AG09319 (cell line): ENCODE measurements around the gene PRAMEF17.
"Not testable (repeated sequence)": the region's sequence is repeated elsewhere in the genome, so short reads cannot be mapped to it uniquely, and the experiment has no call there.

Experiments
- DNase-seq: peaks from one replicate; pipeline ENCODE4 v3.0.0-alpha.2; 2010; ENCODE audit warnings: low read depth; ENCODE audit errors: extremely low read depth
- TF ChIP-seq, protein P1 (sequence below): IDR thresholded peaks from 2 replicates; pipeline ENCODE4 v1.5.1; 2011; ENCODE audit warnings: low read depth, mild to moderate bottlenecking, inconsistent platforms, low read length, moderate library complexity

The PRAMEF17 gene, protein sequence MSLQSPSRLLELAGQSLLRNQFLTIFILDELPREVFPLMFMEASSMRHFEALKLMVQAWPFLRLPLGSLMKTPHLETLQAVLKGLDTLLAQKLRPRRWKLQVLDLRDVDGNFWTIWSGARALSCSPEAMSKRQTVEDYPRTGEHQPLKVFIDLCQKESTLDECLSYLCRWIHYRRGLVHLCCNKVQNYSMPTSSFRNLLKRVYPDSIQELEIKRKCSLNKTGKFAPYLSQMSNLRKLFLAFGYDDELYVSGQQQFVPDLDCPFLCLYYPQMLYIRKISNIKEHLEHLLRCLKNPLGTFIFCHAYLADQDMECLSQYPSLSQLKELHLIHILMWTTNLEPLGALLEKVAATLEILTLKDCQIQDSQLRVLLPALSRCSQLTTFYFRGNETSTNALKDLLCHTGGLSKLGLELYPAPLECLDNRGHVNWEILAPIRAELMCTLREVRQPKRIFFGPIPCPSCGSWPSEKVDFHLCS

GRCh38 chr1:13389332-13389731 is at the start of gene PRAMEF17:
Gene PRAMEF17 (plus strand): TSS chr1:13389632. CDS start chr1:13389658, 26 bp downstream.
- DNase-seq, result not testable (repeated sequence)

- not testable (repeated sequence) for DNase-seq
Observed at GRCh38 chr1:13342496-13342895, 46.9 kb upstream of the PRAMEF17 start.

GRCh38 chr1:13347034-13347433 is 42.4 kb upstream of the PRAMEF17 start, which contains the start of gene PRAMEF14:
Gene PRAMEF14 (minus strand): TSS chr1:13347134. CDS start chr1:13345314, 1,820 bp downstream.
- not testable (repeated sequence) for DNase-seq

DNA sequence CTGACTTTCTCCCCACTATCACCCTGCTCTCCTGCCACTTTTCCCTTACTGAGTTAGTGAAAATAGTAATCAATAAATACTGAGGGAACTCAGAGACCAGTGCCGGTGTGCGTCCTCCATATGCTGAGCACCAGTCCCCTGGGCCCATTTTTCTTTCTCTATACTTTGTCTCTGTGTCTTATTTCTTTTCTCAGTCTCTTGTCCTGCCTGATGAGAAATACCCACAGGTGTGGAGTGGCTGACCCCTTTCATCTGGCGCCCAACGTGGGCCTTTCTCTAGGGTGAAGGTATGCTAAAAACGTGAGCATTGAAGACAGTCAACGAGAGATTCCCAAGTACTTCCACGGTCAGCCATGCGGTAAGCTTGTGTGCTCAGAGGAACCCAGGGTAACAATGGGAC is 36.0 kb upstream of the PRAMEF17 start:
- DNase-seq, result not testable (repeated sequence)

DNA sequence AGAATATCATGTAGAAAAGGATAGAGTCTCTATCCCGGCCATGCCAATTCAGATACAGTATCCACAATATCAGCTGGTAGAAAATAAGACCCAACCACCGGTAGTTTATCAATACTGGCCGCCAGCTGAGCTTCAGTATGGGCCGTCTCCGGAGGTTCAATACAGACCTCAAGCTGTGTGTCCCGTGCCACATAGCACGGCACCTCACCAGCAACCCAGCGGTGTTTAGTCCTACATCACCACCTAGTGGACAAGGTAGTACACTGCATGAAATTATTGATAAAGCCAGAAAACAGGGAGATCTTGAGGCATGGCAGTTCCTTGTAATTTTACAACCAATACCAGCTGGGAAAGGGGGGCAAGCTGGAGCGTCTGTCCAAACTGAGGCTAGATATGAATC is 35.0 kb upstream of the PRAMEF17 start:
- DNase-seq, result not testable (repeated sequence)

- DNase-seq, result peak; percentile 0
- TF ChIP-seq, protein P1, sequence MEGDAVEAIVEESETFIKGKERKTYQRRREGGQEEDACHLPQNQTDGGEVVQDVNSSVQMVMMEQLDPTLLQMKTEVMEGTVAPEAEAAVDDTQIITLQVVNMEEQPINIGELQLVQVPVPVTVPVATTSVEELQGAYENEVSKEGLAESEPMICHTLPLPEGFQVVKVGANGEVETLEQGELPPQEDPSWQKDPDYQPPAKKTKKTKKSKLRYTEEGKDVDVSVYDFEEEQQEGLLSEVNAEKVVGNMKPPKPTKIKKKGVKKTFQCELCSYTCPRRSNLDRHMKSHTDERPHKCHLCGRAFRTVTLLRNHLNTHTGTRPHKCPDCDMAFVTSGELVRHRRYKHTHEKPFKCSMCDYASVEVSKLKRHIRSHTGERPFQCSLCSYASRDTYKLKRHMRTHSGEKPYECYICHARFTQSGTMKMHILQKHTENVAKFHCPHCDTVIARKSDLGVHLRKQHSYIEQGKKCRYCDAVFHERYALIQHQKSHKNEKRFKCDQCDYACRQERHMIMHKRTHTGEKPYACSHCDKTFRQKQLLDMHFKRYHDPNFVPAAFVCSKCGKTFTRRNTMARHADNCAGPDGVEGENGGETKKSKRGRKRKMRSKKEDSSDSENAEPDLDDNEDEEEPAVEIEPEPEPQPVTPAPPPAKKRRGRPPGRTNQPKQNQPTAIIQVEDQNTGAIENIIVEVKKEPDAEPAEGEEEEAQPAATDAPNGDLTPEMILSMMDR, result peak; percentile 27
Observed at GRCh38 chr1:13356774-13357173, 32.7 kb upstream of the PRAMEF17 start.

DNA sequence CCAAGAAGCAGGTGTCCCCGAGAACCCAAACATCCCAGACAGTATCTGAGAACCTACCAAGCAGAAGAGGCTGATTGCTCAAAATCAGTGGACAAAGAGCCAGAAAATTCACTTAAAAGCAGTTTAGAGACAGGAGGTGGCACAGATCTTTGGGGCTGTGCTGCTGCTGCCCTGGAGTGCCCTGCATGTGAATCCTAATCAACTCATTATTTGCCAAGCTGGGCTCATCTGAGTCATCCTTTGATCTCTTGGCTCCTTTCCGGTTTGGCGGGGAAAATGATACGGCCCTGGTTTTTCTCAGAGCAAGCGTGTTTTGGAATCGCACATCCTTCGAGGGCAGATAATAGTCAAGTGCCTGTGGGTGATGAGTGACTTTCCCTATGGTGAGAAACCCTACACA is 27.1 kb upstream of the PRAMEF17 start:
- not testable (repeated sequence) for DNase-seq

GRCh38 chr1:13364928-13365327 is 24.5 kb upstream of the PRAMEF17 start:
- not testable (repeated sequence) for DNase-seq

GRCh38 chr1:13366536-13366935 is 22.9 kb upstream of the PRAMEF17 start:
- not testable (repeated sequence) for DNase-seq

GRCh38 chr1:13368544-13368943 is 20.9 kb upstream of the PRAMEF17 start:
- DNase-seq, result not testable (repeated sequence)

DNA sequence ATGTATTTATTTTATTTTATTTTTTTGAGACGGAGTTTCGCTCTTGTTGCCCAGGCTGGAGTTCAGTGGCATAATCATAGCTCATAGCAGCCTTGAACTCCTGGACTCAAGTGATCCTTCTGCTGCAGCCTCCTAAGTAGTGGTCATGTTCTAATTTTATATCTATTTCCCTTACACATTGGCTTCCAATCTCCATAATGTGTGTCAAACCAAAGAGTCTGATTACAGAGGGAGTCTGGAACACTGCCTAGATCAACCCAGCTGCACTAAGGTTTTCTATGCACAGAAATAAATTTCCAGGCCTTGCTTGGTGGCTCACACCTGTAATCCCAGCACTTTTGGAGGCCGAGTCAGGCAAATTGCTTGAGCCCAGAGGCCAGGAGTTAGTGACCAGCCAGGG is 10.4 kb upstream of the PRAMEF17 start:
- not testable (repeated sequence) for DNase-seq

- not testable (repeated sequence) for DNase-seq
Observed at GRCh38 chr1:13380380-13380779, 9.1 kb upstream of the PRAMEF17 start.

DNA sequence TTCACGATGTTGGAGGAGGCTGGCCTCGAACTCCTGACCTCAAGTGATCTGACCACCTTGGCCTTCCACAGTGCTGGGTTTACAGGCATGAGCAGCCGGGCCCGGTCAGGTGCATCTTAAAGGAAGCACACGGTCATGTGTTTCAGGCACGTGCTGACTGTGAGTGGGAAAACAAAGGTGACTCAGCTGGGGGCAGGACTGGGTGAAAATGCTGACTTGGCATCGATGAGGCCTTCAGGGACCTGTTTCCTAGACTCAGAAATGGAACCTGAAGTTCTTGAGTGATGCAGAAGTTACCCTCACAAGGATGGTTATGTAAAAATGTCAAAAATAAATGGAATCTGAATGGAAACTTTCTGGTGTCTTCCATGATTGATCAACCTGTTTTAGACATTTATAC is 3.6 kb downstream of the PRAMEF17 start:
- not testable (repeated sequence) for DNase-seq

GRCh38 chr1:13394761-13395160 is 5.3 kb downstream of the PRAMEF17 start:
- not testable (repeated sequence) for DNase-seq

DNA sequence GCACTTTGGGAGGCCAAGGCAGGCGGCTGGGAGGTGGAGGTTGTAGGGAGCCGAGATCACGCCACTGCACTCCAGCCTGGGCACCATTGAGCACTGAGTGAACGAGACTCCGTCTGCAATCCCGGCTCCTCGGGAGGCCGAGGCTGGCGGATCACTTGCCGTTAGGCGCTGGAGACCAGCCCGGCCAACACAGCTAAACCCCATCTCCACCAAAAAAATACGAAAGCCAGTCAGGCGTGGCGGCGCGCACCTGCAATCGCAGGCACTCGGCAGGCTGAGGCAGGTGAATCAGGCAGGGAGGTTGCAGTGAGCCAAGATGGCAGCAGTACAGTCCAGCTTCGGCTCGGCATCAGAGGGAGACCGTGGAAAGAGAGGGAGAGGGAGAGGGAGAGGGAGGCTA is 5.9 kb downstream of the PRAMEF17 start:
- not testable (repeated sequence) for DNase-seq
